Measurements from ENCODE around the gene RELN. TPM values are rescaled to one million over a fixed set of nuclear protein-coding genes. Genes with fewer than 3 reads are reported as not detected.

Gene RELN
- total and polyA plus RNA-seq, 10 of the 15 experiments (the other 5 are each of a cell fraction or from before 2014, with no cell fraction given): 0.11 to 0.21 TPM; not detected in 8

DNA sequence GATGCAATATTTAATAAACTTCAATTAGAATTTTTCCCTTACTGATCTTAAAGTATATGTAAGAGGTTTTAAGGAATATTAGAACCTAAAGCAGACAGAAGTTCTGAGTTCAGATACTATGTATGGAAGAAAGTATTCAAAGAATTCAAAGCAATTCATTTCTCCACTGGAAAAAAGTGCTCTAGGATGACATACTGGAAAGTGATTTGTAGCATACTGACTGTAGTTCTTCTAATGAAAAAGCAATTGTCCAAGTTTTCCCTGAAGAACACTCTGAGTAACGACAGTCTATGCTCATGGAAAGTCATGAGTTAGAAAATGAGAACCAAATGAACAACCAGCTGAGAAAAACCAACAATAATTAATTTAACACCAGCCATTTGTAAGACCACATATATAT, 362.7 kb downstream of the RELN start:
- POLR2A ChIA-PET: no interaction called here
- Histone ChIP-seq H2AFZ (ENCODE audit: control insufficient read depth, low read depth, low read length) (no peak overlapping the region), H3K27ac (ENCODE audit: control insufficient read depth, insufficient read depth) (no peak overlapping the region), H3K4me1 (ENCODE audit: control insufficient read depth, insufficient read depth, low read length) (no peaks in the 10 kb centered on the region), H3K4me3 (no peak overlapping the region), H3K79me2 (ENCODE audit: control insufficient read depth, insufficient read depth, low read length) (no peaks in the 10 kb centered on the region), H3K36me3 (ENCODE audit: control insufficient read depth in 2 of 2, insufficient read depth in 2 of 2, low read length in 1 of 2) (no peaks in the 10 kb centered on the region), H3K4me2 (ENCODE audit: control insufficient read depth, insufficient read depth) (no peak overlapping the region), H3K9ac (ENCODE audit: control insufficient read depth, insufficient read depth, low read length) (no peak overlapping the region), H4K20me1 (ENCODE audit: control insufficient read depth, insufficient read depth) (no peaks in the 10 kb centered on the region), H3K9me3 (replicated peaks; ENCODE audit: control insufficient read depth, insufficient read depth, low read length) (no peaks in the 10 kb centered on the region), H3K27me3 (replicated peaks in 1 of 2; ENCODE audit: control insufficient read depth in 2 of 2, insufficient read depth in 2 of 2, low read length in 1 of 2) (no peaks in the 10 kb centered on the region; a peak in 1 of 4 replicates)
- CTCF ChIA-PET: interaction anchor here (1.2 kb wide), 1 partner anchor 642 kb away, joined by 3 read pairs; no protein-coding TSS in a partner anchor
- FAIRE-seq (no peak), ATAC-seq (no peak), DNase-seq (ENCODE audit: low read depth, low spot score) (no peak)
- RAD21 ChIA-PET (ENCODE audit: unreplicated experiment): no interaction called here
- 0% methylated on average over 1 of the region's 1 CpG for WGBS (ENCODE audit: insufficient coverage, insufficient replicate concordance, low lambda C conversion rate, missing lambda C conversion rate)
- TF ChIP-seq, protein P1, sequence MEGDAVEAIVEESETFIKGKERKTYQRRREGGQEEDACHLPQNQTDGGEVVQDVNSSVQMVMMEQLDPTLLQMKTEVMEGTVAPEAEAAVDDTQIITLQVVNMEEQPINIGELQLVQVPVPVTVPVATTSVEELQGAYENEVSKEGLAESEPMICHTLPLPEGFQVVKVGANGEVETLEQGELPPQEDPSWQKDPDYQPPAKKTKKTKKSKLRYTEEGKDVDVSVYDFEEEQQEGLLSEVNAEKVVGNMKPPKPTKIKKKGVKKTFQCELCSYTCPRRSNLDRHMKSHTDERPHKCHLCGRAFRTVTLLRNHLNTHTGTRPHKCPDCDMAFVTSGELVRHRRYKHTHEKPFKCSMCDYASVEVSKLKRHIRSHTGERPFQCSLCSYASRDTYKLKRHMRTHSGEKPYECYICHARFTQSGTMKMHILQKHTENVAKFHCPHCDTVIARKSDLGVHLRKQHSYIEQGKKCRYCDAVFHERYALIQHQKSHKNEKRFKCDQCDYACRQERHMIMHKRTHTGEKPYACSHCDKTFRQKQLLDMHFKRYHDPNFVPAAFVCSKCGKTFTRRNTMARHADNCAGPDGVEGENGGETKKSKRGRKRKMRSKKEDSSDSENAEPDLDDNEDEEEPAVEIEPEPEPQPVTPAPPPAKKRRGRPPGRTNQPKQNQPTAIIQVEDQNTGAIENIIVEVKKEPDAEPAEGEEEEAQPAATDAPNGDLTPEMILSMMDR (IDR thresholded peaks at IDR 0.05 in 2 of 3, conservative IDR thresholded peaks at IDR 0.05 in 1 of 3; ENCODE audit: control insufficient read depth in 2 of 3, extremely low read depth in 1 of 3, insufficient read depth in 1 of 3, low read depth in 3 of 3, low read length in 3 of 3): no peak
- no peak for TF ChIP-seq ZNF274 (IDR thresholded peaks at IDR 0.05; ENCODE audit: insufficient read depth, insufficient read length)
- no peak for TF ChIP-seq HDAC2 (IDR thresholded peaks at IDR 0.05)
- TF ChIP-seq KDM1A (IDR thresholded peaks at IDR 0.05; ENCODE audit: borderline replicate concordance): no peak
- no peak for TF ChIP-seq RUNX3 (IDR thresholded peaks at IDR 0.05; ENCODE audit: low read length)
- no peak for TF ChIP-seq HDGF (IDR thresholded peaks at IDR 0.05)
- no peak for TF ChIP-seq SRF (IDR thresholded peaks at IDR 0.05; ENCODE audit: low read depth in 2 of 2, low read length in 2 of 2)
- no peak for TF ChIP-seq KLF5 (IDR thresholded peaks at IDR 0.05; ENCODE audit: partially characterized antibody)
- TF ChIP-seq MYC (IDR thresholded peaks at IDR 0.05; ENCODE audit: insufficient read depth, insufficient read length, insufficient replicate concordance, low read length, severe bottlenecking): no peak
- TF ChIP-seq, protein P2, sequence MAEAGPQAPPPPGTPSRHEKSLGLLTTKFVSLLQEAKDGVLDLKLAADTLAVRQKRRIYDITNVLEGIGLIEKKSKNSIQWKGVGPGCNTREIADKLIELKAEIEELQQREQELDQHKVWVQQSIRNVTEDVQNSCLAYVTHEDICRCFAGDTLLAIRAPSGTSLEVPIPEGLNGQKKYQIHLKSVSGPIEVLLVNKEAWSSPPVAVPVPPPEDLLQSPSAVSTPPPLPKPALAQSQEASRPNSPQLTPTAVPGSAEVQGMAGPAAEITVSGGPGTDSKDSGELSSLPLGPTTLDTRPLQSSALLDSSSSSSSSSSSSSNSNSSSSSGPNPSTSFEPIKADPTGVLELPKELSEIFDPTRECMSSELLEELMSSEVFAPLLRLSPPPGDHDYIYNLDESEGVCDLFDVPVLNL (IDR thresholded peaks at IDR 0.05; ENCODE audit: low read depth, low read length): no peak
- no peak for TF ChIP-seq POU2F2 (IDR thresholded peaks at IDR 0.05; ENCODE audit: borderline replicate concordance, low read depth, low read length)
- no peak for TF ChIP-seq ZNF384 (IDR thresholded peaks at IDR 0.05; ENCODE audit: borderline replicate concordance, low read depth, low read length)
- TF ChIP-seq SMAD5 (IDR thresholded peaks at IDR 0.05; ENCODE audit: low read depth): no peak
- no peak for TF ChIP-seq CREM (IDR thresholded peaks at IDR 0.05; ENCODE audit: low read depth)
- TF ChIP-seq CREB1 (IDR thresholded peaks at IDR 0.05; ENCODE audit: low read depth): no peak
- TF ChIP-seq HCFC1 (IDR thresholded peaks at IDR 0.05; ENCODE audit: low read length): no peak
- no peak for TF ChIP-seq SIN3A (IDR thresholded peaks at IDR 0.05; ENCODE audit: low read depth, low read length)
- no peak for TF ChIP-seq NFIC (IDR thresholded peaks at IDR 0.05; ENCODE audit: low read depth, low read length)
- TF ChIP-seq, protein P3, sequence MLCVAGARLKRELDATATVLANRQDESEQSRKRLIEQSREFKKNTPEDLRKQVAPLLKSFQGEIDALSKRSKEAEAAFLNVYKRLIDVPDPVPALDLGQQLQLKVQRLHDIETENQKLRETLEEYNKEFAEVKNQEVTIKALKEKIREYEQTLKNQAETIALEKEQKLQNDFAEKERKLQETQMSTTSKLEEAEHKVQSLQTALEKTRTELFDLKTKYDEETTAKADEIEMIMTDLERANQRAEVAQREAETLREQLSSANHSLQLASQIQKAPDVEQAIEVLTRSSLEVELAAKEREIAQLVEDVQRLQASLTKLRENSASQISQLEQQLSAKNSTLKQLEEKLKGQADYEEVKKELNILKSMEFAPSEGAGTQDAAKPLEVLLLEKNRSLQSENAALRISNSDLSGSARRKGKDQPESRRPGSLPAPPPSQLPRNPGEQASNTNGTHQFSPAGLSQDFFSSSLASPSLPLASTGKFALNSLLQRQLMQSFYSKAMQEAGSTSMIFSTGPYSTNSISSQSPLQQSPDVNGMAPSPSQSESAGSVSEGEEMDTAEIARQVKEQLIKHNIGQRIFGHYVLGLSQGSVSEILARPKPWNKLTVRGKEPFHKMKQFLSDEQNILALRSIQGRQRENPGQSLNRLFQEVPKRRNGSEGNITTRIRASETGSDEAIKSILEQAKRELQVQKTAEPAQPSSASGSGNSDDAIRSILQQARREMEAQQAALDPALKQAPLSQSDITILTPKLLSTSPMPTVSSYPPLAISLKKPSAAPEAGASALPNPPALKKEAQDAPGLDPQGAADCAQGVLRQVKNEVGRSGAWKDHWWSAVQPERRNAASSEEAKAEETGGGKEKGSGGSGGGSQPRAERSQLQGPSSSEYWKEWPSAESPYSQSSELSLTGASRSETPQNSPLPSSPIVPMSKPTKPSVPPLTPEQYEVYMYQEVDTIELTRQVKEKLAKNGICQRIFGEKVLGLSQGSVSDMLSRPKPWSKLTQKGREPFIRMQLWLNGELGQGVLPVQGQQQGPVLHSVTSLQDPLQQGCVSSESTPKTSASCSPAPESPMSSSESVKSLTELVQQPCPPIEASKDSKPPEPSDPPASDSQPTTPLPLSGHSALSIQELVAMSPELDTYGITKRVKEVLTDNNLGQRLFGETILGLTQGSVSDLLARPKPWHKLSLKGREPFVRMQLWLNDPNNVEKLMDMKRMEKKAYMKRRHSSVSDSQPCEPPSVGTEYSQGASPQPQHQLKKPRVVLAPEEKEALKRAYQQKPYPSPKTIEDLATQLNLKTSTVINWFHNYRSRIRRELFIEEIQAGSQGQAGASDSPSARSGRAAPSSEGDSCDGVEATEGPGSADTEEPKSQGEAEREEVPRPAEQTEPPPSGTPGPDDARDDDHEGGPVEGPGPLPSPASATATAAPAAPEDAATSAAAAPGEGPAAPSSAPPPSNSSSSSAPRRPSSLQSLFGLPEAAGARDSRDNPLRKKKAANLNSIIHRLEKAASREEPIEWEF (IDR thresholded peaks at IDR 0.05; ENCODE audit: insufficient replicate concordance, low read depth, low read length): no peak
- SMC1A ChIA-PET (ENCODE audit: uncharacterized antibody, unreplicated experiment): interaction anchor here (2.3 kb wide), 1 partner anchor 11 kb away, joined by 6 read pairs; no protein-coding TSS in a partner anchor
- intact Hi-C loops (cut with micrococcal nuclease; ENCODE audit: unreplicated experiment): no loop called here
- in situ Hi-C loops (cut with MboI): no loop called here
- no TSS peak for BruUV-seq (replicated peaks)

Data from GM12878 (cell line).